ENCODE results near the gene MINDY4. TPM values are rescaled to one million over a fixed set of nuclear protein-coding genes. Genes with fewer than 3 reads are reported as not detected.
A peak's percentile ranks its signal among the peaks of the same experiment; 100 is the strongest.

MINDY4 gene
- total RNA-seq, 2 experiments from 2014 or later: 1.2 to 1.4 TPM

DNA sequence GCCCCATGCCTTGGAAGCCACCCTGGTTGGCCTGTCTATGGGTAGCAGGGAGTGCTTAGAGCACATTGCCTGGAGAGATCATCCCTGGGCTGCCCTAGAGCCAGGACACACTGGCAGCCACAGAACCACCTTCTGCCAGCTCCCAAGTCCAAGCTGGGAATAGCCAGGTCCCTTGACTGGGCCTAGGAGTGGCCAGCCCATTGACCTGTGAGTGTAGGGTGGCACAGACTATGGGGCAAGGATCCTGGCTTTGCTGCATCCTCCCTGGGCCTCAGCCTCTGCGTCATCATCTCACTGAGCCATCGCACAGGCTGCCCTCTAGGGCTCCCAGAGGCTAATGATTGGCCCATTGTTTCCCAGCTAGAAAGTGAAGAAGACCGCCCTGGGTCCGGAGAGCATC is 147.5 kb downstream of the MINDY4 start:
- H3K27ac Mint-ChIP-seq: no peak overlapping the region
- CTCF ChIA-PET: no interaction called here
- no peak overlapping the region for H3K4me3 Mint-ChIP-seq
- no peaks in the 10 kb centered on the region for H3K9me3 Mint-ChIP-seq
- H3K27me3 Mint-ChIP-seq (ENCODE audit: low read depth): no peaks in the 10 kb centered on the region
- no peaks in the 10 kb centered on the region for H3K36me3 Mint-ChIP-seq (ENCODE audit: low read depth)
- no peaks in the 10 kb centered on the region for H3K4me1 Mint-ChIP-seq (ENCODE audit: low read depth)
- DNase-seq: no peak
- intact Hi-C loops (cut with micrococcal nuclease): no loop called here

DNA sequence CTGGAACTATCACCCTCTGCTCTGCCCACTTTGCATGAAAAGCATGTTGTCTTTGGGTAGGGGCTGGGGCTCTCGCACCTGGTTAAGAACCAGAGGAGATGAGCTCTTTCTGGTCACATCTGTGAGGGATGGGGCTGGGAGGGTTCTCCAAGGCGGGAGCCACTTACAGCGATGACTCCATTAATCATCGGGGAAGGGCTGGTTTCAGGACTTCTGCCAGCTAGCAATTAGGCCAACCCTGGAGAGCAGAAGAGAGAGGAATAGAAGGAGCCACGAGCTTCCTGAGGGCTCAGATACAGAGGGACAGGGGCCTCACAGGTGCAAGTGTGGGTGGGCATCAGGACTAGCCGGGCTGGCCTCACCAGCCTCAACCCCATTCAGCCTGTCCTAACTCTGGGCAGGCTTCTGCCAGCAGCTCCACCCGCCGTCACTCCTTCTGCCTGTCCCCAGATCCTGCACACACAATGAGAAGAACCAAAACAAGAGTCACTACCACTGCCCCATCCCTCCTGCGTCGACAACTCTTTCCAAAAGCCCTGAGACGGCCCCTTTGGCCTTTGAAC is 148.9 kb downstream of the MINDY4 start:
- Mint-ChIP-seq H3K36me3 (ENCODE audit: low read depth) (no peaks in the 10 kb centered on the region), H3K27ac (no peak overlapping the region), H3K9me3 (no peaks in the 10 kb centered on the region), H3K27me3 (ENCODE audit: low read depth) (no peaks in the 10 kb centered on the region), H3K4me1 (ENCODE audit: low read depth) (no peaks in the 10 kb centered on the region), H3K4me3 (no peak overlapping the region)
- intact Hi-C loops (cut with micrococcal nuclease): no loop called here
- no peak for DNase-seq
- CTCF ChIA-PET: no interaction called here

- Mint-ChIP-seq H3K4me3 (no peak overlapping the region), H3K4me1 (ENCODE audit: low read depth) (no peaks in the 10 kb centered on the region), H3K27ac (no peak overlapping the region), H3K36me3 (ENCODE audit: low read depth) (no peaks in the 10 kb centered on the region), H3K9me3 (no peaks in the 10 kb centered on the region), H3K27me3 (ENCODE audit: low read depth) (no peaks in the 10 kb centered on the region)
- peak; percentile 2 for DNase-seq
- intact Hi-C loops (cut with micrococcal nuclease): no loop called here
- CTCF ChIA-PET: no interaction called here
Observed at GRCh38 chr7:30920584-30921539, 149.6 kb downstream of the MINDY4 start.

GRCh38 chr7:30921540-30922401 is 150.6 kb downstream of the MINDY4 start:
- CTCF ChIA-PET: interaction anchor here (2.4 kb wide), 1 partner anchor 17 kb away, joined by 6 read pairs; no protein-coding TSS in a partner anchor
- no peaks in the 10 kb centered on the region for H3K9me3 Mint-ChIP-seq
- intact Hi-C loops (cut with micrococcal nuclease): no loop called here
- DNase-seq: peak; percentile 1
- no peaks in the 10 kb centered on the region for H3K36me3 Mint-ChIP-seq (ENCODE audit: low read depth)
- H3K4me1 Mint-ChIP-seq (ENCODE audit: low read depth): no peaks in the 10 kb centered on the region
- no peak overlapping the region for H3K4me3 Mint-ChIP-seq
- no peaks in the 10 kb centered on the region for H3K27me3 Mint-ChIP-seq (ENCODE audit: low read depth)
- no peak overlapping the region for H3K27ac Mint-ChIP-seq

GRCh38 chr7:30922596-30922995 is 151.4 kb downstream of the MINDY4 start:
- H3K9me3 Mint-ChIP-seq: peaks cover 4% of the 10 kb centered on the region
- intact Hi-C loops (cut with micrococcal nuclease): no loop called here
- no peaks in the 10 kb centered on the region for H3K4me1 Mint-ChIP-seq (ENCODE audit: low read depth)
- no peak overlapping the region for H3K4me3 Mint-ChIP-seq
- no peaks in the 10 kb centered on the region for H3K27me3 Mint-ChIP-seq (ENCODE audit: low read depth)
- H3K36me3 Mint-ChIP-seq (ENCODE audit: low read depth): no peaks in the 10 kb centered on the region
- DNase-seq: no peak
- no peak overlapping the region for H3K27ac Mint-ChIP-seq
- CTCF ChIA-PET: interaction anchor here (2.4 kb wide), 1 partner anchor 16 kb away, joined by 6 read pairs; no protein-coding TSS in a partner anchor

GRCh38 chr7:30923009-30923773 is 152.0 kb downstream of the MINDY4 start:
- Mint-ChIP-seq H3K4me1 (ENCODE audit: low read depth) (no peaks in the 10 kb centered on the region), H3K36me3 (ENCODE audit: low read depth) (no peaks in the 10 kb centered on the region), H3K9me3 (peaks cover 6% of the 10 kb centered on the region), H3K27ac (no peak overlapping the region), H3K27me3 (ENCODE audit: low read depth) (no peaks in the 10 kb centered on the region), H3K4me3 (no peak overlapping the region)
- intact Hi-C loops (cut with micrococcal nuclease): no loop called here
- CTCF ChIA-PET: interaction anchor here (2.4 kb wide), 1 partner anchor 15 kb away, joined by 6 read pairs; no protein-coding TSS in a partner anchor
- DNase-seq: peak; percentile 1

DNA sequence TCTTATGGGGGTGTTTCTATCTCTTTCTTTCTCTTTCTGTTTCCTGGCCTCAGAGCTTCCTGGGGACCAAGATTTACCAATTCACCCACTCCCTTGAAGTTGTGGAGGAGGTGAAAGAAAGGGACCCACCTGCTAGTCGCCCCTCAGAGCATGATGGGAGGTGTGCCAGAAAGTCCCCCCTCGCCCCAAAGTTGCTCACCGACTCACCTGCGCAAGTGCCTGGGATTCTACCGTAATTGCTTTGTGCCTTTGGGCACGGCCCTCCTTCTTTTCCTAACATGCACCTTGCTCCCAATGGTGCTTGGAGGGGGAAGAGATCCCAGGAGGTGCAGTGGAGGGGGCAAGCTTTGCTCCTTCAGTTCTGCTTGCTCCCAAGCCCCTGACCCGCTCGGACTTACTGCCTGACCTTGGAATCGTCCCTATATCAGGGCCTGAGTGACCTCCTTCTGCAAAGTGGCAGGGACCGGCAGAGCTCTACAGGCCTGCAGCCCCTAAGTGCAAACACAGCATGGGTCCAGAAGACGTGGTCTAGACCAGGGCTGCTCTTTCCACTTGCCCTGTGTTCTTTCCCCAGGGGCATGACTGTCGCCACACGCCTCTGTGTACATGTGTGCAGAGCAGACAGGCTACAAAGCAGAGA is 152.7 kb downstream of the MINDY4 start:
- CTCF ChIA-PET: interaction anchor here (2.4 kb wide), 1 partner anchor 15 kb away, joined by 6 read pairs; no protein-coding TSS in a partner anchor
- no peaks in the 10 kb centered on the region for H3K27me3 Mint-ChIP-seq (ENCODE audit: low read depth)
- no peaks in the 10 kb centered on the region for H3K4me1 Mint-ChIP-seq (ENCODE audit: low read depth)
- H3K4me3 Mint-ChIP-seq: no peak overlapping the region
- H3K27ac Mint-ChIP-seq: no peak overlapping the region
- H3K36me3 Mint-ChIP-seq (ENCODE audit: low read depth): no peaks in the 10 kb centered on the region
- DNase-seq: peak; percentile 1
- intact Hi-C loops (cut with micrococcal nuclease): no loop called here
- H3K9me3 Mint-ChIP-seq: peaks cover 6% of the 10 kb centered on the region

DNA sequence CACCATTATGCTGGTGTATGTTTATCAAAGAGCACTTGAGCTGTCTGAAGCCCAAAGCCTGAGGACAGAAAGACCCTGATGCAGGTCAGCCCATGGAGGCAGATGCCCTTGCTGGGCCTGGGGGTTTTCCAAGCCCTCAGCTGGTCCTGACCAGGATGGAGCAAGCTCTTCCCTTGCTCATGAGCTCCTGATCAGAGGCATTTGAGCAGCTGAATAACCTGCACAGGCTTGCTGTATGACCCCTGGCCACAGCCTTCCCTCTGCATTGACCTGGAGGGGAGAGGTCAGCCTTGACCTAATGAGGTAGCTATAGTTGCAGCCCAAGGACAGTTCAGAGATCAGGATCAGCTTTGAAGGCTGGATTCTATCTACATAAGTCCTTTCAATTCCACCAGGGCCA is 153.4 kb downstream of the MINDY4 start:
- H3K27me3 Mint-ChIP-seq (ENCODE audit: low read depth): no peaks in the 10 kb centered on the region
- DNase-seq: no peak
- peaks cover 6% of the 10 kb centered on the region for H3K9me3 Mint-ChIP-seq
- H3K27ac Mint-ChIP-seq: no peak overlapping the region
- intact Hi-C loops (cut with micrococcal nuclease): no loop called here
- no peak overlapping the region for H3K4me3 Mint-ChIP-seq
- H3K4me1 Mint-ChIP-seq (ENCODE audit: low read depth): no peaks in the 10 kb centered on the region
- CTCF ChIA-PET: interaction anchor here (1.1 kb wide), 1 partner anchor 14 kb away, joined by 5 read pairs; no protein-coding TSS in a partner anchor
- no peaks in the 10 kb centered on the region for H3K36me3 Mint-ChIP-seq (ENCODE audit: low read depth)

DNA sequence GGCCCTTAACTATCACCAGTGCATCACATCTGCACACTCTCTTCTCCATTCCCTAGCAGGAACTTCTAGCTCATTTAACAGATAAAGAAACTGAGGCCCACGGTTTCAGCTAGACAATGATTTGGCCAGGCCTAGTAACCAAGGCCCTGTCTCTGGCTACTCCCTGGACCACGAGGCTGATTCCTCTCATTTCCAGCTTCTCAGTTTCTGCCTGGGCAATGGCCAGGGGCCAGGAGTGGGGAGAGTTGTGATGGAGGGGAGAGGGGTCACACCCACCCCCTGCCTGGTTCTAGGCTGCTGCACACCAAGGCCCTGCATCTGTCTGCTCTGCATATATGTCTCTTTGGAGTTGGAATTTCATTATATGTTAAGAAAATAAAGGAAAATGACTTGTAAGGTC is 153.9 kb downstream of the MINDY4 start:
- no peaks in the 10 kb centered on the region for H3K36me3 Mint-ChIP-seq (ENCODE audit: low read depth)
- intact Hi-C loops (cut with micrococcal nuclease): no loop called here
- CTCF ChIA-PET: interaction anchor here (1.1 kb wide), 1 partner anchor 13 kb away, joined by 5 read pairs; no protein-coding TSS in a partner anchor
- no peak overlapping the region for H3K4me3 Mint-ChIP-seq
- no peaks in the 10 kb centered on the region for H3K27me3 Mint-ChIP-seq (ENCODE audit: low read depth)
- peaks cover 6% of the 10 kb centered on the region for H3K9me3 Mint-ChIP-seq
- no peak for DNase-seq
- no peaks in the 10 kb centered on the region for H3K4me1 Mint-ChIP-seq (ENCODE audit: low read depth)
- H3K27ac Mint-ChIP-seq: no peak overlapping the region

- no peaks in the 10 kb centered on the region for H3K4me1 Mint-ChIP-seq (ENCODE audit: low read depth)
- H3K36me3 Mint-ChIP-seq (ENCODE audit: low read depth): no peaks in the 10 kb centered on the region
- H3K4me3 Mint-ChIP-seq: no peak overlapping the region
- H3K27ac Mint-ChIP-seq: no peak overlapping the region
- intact Hi-C loops (cut with micrococcal nuclease): no loop called here
- no peak for DNase-seq
- peaks cover 6% of the 10 kb centered on the region for H3K9me3 Mint-ChIP-seq
- CTCF ChIA-PET: no interaction called here
- H3K27me3 Mint-ChIP-seq (ENCODE audit: low read depth): no peaks in the 10 kb centered on the region
Observed at GRCh38 chr7:30925913-30926312, 154.7 kb downstream of the MINDY4 start.

DNA sequence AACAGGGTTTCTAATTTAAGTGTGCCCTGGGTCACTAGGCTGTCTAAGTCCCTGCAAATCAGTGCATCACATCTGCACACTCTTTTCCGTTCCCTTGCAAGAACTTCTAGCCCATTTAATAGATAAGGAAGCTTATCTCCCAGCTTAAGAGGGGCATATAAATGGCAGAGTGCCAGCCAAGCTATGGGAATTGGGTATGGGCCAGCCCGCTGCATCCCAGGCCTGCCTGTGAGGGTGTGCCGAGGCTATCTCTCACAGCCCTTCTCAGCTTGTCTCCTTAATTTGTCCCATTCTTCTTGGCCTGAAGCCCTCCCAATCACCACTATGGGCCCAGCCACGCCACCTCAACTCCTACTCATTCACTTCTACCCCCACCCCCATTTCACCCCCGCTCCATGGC is 155.1 kb downstream of the MINDY4 start:
- H3K27me3 Mint-ChIP-seq (ENCODE audit: low read depth): no peaks in the 10 kb centered on the region
- no peak overlapping the region for H3K27ac Mint-ChIP-seq
- no peak overlapping the region for H3K4me3 Mint-ChIP-seq
- CTCF ChIA-PET: no interaction called here
- no peak for DNase-seq
- peaks cover 6% of the 10 kb centered on the region for H3K9me3 Mint-ChIP-seq
- no peaks in the 10 kb centered on the region for H3K4me1 Mint-ChIP-seq (ENCODE audit: low read depth)
- intact Hi-C loops (cut with micrococcal nuclease): no loop called here
- H3K36me3 Mint-ChIP-seq (ENCODE audit: low read depth): no peaks in the 10 kb centered on the region

All from activated naive CD4-positive, alpha-beta T cell treated with anti-CD3 and anti-CD28 coated beads for 36 hours (primary cell).